Lower lobe of right lung (tissue), 2 donors: ENCODE results near the gene VPS54. TPM values are rescaled to one million over a fixed set of nuclear protein-coding genes. Genes with fewer than 3 reads are reported as not detected.
"Not testable (repeated sequence)": the region's sequence is repeated elsewhere in the genome, so short reads cannot be mapped to it uniquely, and the experiment has no call there.

Experiments used
- ATAC-seq, 2 donors: fragments of 200-7000 bp; cut with Tn5 transposase; one replicate each; pipeline ENCODE4 v1.9.1; 2020 to 2022; ENCODE audit warnings: mild to moderate bottlenecking in 2 of 2, moderate library complexity in 2 of 2
- DNase-seq: peaks from one replicate; pipeline ENCODE4 v3.0.0-alpha.2; 2020
- H3K27ac ChIP-seq: fragments of 200-600 bp; one replicate; pipeline ENCODE4 v1.8.0; 2022
- H3K27me3 ChIP-seq: fragments of 200-600 bp; one replicate; pipeline ENCODE4 v1.8.0; 2022; ENCODE audit warnings: low read depth
- H3K36me3 ChIP-seq: fragments of 200-600 bp; one replicate; pipeline ENCODE4 v1.8.0; 2022; ENCODE audit warnings: mild to moderate bottlenecking
- H3K4me1 ChIP-seq: fragments of 200-600 bp; one replicate; pipeline ENCODE4 v1.8.0; 2022
- H3K4me3 ChIP-seq: fragments of 200-600 bp; one replicate; pipeline ENCODE4 v1.8.0; 2022; ENCODE audit warnings: mild to moderate bottlenecking
- H3K9me3 ChIP-seq: fragments of 200-600 bp; one replicate; pipeline ENCODE4 v1.8.0; 2022
- intact Hi-C: fragments of 100-400 bp; cut with DNase I; formaldehyde crosslinking; loops from one replicate; pipeline ENCODE4 v1.11.0; 2022
- total RNA-seq: library from RNA; stranded (reverse); fragmentation: NEBNext Ultra II Directional; extraction: Animal tissue kit (Norgen Biotek cat#: 25700); gene quantifications from one replicate; pipeline ENCODE4 v1.2.1, GENCODE V29; 2021
- TF ChIP-seq, protein P1 (sequence below): fragments of 200-600 bp; IDR thresholded peaks from one replicate; pipeline ENCODE4 v1.8.0; 2022; ENCODE audit warnings: antibody characterized with exemption, mild to moderate bottlenecking
- donor health status: DM: no; HTN: yes; CAD: no; lungs with severe emphysema.

VPS54 gene
- total RNA-seq, 1 donor from 2014 or later: 26.7 TPM

DNA sequence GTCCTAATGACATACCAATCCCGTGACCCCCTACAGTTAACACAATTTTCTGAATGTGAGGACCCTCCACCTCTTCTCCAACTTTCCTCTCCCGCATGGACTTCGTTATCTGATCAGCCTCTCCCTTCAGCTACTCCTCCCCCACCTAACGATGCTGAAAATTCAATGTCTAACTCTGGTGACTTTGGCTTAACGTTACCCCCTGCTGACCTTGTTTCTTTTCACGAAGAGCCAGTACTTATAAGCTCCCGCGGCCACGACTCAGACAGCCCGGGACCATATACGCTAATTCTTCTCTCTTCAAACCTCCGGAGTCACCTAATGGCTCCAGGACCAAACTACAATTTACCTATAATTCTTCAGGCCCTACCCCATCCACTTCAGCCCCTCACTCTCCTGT is 29.2 kb downstream of the VPS54 start:
- Histone ChIP-seq H3K27me3 (no peaks in the 10 kb centered on the region), H3K9me3 (no peaks in the 10 kb centered on the region), H3K4me3 (no peak overlapping the region), H3K27ac (no peak overlapping the region), H3K4me1 (peaks cover under 1% of the 10 kb centered on the region), H3K36me3 (no peaks in the 10 kb centered on the region)
- TF ChIP-seq, protein P1, sequence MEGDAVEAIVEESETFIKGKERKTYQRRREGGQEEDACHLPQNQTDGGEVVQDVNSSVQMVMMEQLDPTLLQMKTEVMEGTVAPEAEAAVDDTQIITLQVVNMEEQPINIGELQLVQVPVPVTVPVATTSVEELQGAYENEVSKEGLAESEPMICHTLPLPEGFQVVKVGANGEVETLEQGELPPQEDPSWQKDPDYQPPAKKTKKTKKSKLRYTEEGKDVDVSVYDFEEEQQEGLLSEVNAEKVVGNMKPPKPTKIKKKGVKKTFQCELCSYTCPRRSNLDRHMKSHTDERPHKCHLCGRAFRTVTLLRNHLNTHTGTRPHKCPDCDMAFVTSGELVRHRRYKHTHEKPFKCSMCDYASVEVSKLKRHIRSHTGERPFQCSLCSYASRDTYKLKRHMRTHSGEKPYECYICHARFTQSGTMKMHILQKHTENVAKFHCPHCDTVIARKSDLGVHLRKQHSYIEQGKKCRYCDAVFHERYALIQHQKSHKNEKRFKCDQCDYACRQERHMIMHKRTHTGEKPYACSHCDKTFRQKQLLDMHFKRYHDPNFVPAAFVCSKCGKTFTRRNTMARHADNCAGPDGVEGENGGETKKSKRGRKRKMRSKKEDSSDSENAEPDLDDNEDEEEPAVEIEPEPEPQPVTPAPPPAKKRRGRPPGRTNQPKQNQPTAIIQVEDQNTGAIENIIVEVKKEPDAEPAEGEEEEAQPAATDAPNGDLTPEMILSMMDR: no peak
- DNase-seq (no peak), ATAC-seq (no peak)
- intact Hi-C loops: no loop called here

DNA sequence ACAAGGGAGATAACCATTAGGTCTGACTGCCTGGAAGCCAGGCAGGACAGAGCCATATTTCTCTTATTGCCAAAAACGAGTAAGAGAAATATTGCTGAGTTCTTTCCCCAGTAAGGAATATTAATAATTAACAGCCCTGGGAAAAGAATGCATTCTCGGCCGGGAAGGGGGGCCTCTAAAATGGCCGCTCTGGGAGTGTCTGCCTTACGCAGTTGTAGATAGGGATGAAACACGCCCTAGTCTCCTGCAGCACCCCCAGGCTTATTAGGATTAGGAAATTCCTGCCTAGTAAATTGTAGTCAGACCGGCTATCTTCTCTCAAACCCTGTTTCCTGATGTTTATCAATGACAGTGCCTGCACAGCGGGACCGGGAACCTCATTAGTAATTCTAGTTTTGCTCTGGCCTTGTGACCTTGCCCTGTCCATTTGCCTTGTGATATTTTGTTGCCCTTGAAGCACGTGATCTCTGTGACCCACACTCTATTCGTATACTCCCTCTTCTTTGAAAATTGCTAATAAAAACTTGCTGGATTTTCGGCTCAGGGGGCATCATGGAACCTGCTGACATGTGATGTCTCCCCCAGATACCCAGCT is 30.3 kb downstream of the VPS54 start:
- H3K4me1 ChIP-seq, DNase-seq, ATAC-seq, H3K4me3 ChIP-seq, intact Hi-C loops, H3K9me3 ChIP-seq, H3K27me3 ChIP-seq, H3K36me3 ChIP-seq, H3K27ac ChIP-seq: not testable (repeated sequence)

DNA sequence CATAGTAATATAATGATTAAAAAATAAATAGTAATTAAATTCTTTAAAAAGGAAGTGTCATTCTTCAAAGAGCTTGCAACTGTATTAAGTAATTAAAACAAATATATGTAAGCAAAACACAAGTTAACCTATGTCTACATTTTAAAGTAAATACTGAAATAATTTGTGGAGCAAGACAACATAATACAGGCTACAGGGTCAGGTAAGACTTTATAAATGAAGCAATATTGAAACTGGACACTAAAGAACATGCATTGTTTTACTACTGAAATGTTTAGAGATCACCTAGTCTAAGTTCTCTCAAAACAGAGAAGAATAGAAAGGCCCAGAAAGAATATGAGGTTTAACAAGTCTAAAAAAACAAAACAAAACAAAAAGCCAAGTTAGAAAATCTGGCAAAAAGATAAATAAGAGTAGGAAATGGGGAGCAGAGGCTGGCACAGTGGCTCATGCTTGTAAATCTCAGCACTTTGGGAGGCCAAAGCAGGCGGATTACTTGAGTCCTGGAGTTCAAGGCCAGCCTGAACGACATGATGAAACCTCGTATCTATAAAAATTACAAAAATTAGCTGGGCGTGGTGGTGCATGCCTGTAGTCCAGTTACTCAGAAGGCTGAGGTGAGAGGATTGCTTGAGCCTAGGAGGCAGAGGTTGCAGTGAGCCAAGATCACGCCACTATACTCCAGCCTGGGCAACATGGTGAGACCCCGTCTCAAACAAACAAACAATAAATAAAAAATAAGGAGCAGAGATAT is 34.4 kb downstream of the VPS54 start:
- H3K36me3 ChIP-seq: peaks cover 21% of the 10 kb centered on the region
- no peak overlapping the region for H3K4me3 ChIP-seq
- H3K9me3 ChIP-seq: no peaks in the 10 kb centered on the region
- intact Hi-C loops: no loop called here
- peaks cover 7% of the 10 kb centered on the region for H3K4me1 ChIP-seq
- ATAC-seq (no peak), DNase-seq (no peak)
- H3K27ac ChIP-seq: no peak overlapping the region
- TF ChIP-seq, protein P1: no peak
- H3K27me3 ChIP-seq: no peaks in the 10 kb centered on the region

DNA sequence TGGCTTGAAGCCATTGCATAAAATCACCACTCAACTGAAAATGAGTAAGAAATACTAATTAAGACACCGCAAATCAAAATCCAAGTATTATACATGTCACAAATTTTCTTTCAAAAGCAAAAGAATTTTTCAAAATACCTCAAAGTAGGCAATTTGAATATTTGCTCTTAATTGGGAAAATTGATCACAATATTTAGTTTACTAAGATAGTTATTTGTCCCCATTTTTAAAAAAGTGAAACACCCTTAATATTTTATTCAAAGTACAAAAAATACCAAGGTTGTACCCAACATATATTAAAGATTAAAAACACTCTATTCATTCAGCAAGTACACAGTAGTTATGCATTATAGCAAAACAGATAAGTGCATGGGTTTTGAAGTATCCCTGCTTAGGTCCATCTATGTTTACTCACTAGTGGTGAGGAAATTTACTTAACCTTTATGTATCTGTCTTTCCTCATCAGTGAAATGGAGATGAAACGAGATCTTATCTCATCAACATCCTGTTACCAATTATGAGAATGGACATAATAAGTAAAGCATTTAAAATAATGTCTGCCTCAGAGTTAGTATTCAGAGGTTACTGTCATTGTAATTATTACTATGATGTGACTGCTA is 35.1 kb downstream of the VPS54 start:
- no peaks in the 10 kb centered on the region for H3K9me3 ChIP-seq
- H3K27ac ChIP-seq: no peak overlapping the region
- H3K36me3 ChIP-seq: peaks cover 21% of the 10 kb centered on the region
- H3K4me3 ChIP-seq: no peak overlapping the region
- intact Hi-C loops: no loop called here
- no peak for DNase-seq
- H3K4me1 ChIP-seq: peaks cover 7% of the 10 kb centered on the region
- TF ChIP-seq, protein P1: no peak
- H3K27me3 ChIP-seq: no peaks in the 10 kb centered on the region
- ATAC-seq: no peak

DNA sequence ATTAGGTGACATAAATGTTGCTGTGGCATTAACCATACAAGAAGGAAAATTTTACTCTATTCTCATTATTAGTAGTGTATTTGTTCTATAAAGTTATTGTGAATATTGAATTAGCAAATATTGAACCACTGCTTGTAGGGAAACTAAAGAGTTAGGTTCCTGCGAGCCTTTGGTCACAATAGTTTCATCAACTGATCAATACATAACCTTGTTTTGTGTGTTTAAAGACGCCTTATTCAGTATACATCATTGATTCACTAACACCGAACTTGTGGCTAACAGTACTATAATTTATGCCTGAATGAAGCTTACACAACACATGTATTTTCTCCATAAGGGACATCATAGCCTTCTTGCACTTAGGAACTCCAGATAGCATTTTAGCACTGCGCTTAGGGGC is 36.9 kb downstream of the VPS54 start:
- intact Hi-C loops: no loop called here

More for the DNA sequence above, 36.9 kb downstream of the VPS54 start:
- H3K4me1 ChIP-seq: peaks cover 7% of the 10 kb centered on the region
- H3K27me3 ChIP-seq: no peaks in the 10 kb centered on the region
- DNase-seq (no peak), ATAC-seq (no peak)
- H3K4me3 ChIP-seq: no peak overlapping the region
- no peaks in the 10 kb centered on the region for H3K9me3 ChIP-seq
- TF ChIP-seq, protein P1: no peak
- no peak overlapping the region for H3K27ac ChIP-seq
- peaks cover 34% of the 10 kb centered on the region for H3K36me3 ChIP-seq
